Measurements from ENCODE around the gene SAC3D1.
"Not testable (repeated sequence)": the region's sequence is repeated elsewhere in the genome, so short reads cannot be mapped to it uniquely, and the experiment has no call there.

Gene SAC3D1

GRCh38 chr11:65021509-65021908 is 19.5 kb upstream of the SAC3D1 start:
- Histone ChIP-seq H3K36me3 (ENCODE audit: control insufficient read depth in 1 of 2, insufficient read depth in 2 of 2, low read depth in 1 of 2, low read length in 2 of 2) (peaks cover 38 to 40% of the 10 kb centered on the region in 2 experiments), H3K9me3 (ENCODE audit: control insufficient read depth, low read length) (no peaks in the 10 kb centered on the region), H2BK12ac (ENCODE audit: low read length in 2 of 2) (no peak overlapping the region), H3K4me1 (ENCODE audit: control insufficient read depth, insufficient read depth, low read depth, low read length) (peaks cover 3% of the 10 kb centered on the region), H2BK15ac (ENCODE audit: low read depth, poor library complexity, severe bottlenecking) (no peak overlapping the region), H3K27ac (ENCODE audit: low read length, poor library complexity, severe bottlenecking) (no peak overlapping the region), H3K23ac (ENCODE audit: low read length in 2 of 2) (no peak overlapping the region), H2AK5ac (ENCODE audit: low read length, severe bottlenecking) (no peak overlapping the region), H3K18ac (ENCODE audit: low read depth in 1 of 2, low read length in 2 of 2) (no peak overlapping the region), H4K91ac (ENCODE audit: low read length) (no peak overlapping the region), H2BK5ac (ENCODE audit: low read depth, low read length, poor library complexity, severe bottlenecking) (no peak overlapping the region), H2BK120ac (ENCODE audit: low read depth, low read length) (no peak overlapping the region), H3K79me1 (replicated peaks; ENCODE audit: low read length, poor library complexity, severe bottlenecking) (peaks cover 8% of the 10 kb centered on the region), H3K4me3 (ENCODE audit: insufficient read depth in 1 of 2, low read depth in 1 of 2, low read length in 2 of 2) (no peak overlapping the region), H3K27me3 (ENCODE audit: control insufficient read depth in 1 of 2, insufficient read depth in 1 of 2, low read length in 2 of 2) (no peaks in the 10 kb centered on the region), H2AFZ (ENCODE audit: low read depth, low read length) (no peak overlapping the region), H3K4ac (ENCODE audit: low read depth in 1 of 2, low read length in 2 of 2) (no peak overlapping the region), H3K14ac (ENCODE audit: low read length in 2 of 2) (no peak overlapping the region), H3K9ac (ENCODE audit: low read length) (no peak overlapping the region), H3K4me2 (ENCODE audit: low read length, poor library complexity, severe bottlenecking) (no peak overlapping the region), H4K8ac (ENCODE audit: low read length) (no peak overlapping the region)
- WGBS: over 99% methylated on average over 8 of the region's 11 CpGs
- DNase-seq: no peak

- H3K4ac ChIP-seq (ENCODE audit: low read depth in 1 of 2, low read length in 2 of 2); H3K4me2 ChIP-seq (ENCODE audit: low read length, poor library complexity, severe bottlenecking); H3K18ac ChIP-seq (ENCODE audit: low read depth in 1 of 2, low read length in 2 of 2); H2BK12ac ChIP-seq (ENCODE audit: low read length in 2 of 2); H3K9me3 ChIP-seq (ENCODE audit: control insufficient read depth, low read length); H3K27ac ChIP-seq (ENCODE audit: low read length, poor library complexity, severe bottlenecking); H3K4me3 ChIP-seq (ENCODE audit: insufficient read depth in 1 of 2, low read depth in 1 of 2, low read length in 2 of 2); H3K23ac ChIP-seq (ENCODE audit: low read length in 2 of 2); H4K91ac ChIP-seq (ENCODE audit: low read length); H3K9ac ChIP-seq (ENCODE audit: low read length); H2BK5ac ChIP-seq (ENCODE audit: low read depth, low read length, poor library complexity, severe bottlenecking); H3K79me1 ChIP-seq (replicated peaks; ENCODE audit: low read length, poor library complexity, severe bottlenecking); H2BK120ac ChIP-seq (ENCODE audit: low read depth, low read length); H3K27me3 ChIP-seq (ENCODE audit: control insufficient read depth in 1 of 2, insufficient read depth in 1 of 2, low read length in 2 of 2); H3K4me1 ChIP-seq (ENCODE audit: control insufficient read depth, insufficient read depth, low read depth, low read length); H3K14ac ChIP-seq (ENCODE audit: low read length in 2 of 2); DNase-seq; H2AFZ ChIP-seq (ENCODE audit: low read depth, low read length); H4K8ac ChIP-seq (ENCODE audit: low read length); H2BK15ac ChIP-seq (ENCODE audit: low read depth, poor library complexity, severe bottlenecking); H2AK5ac ChIP-seq (ENCODE audit: low read length, severe bottlenecking): not testable (repeated sequence)
- WGBS: 90% methylated on average over 8 of the region's 8 CpGs
- peaks cover 28 to 31% of the 10 kb centered on the region in 2 experiments for H3K36me3 ChIP-seq (ENCODE audit: control insufficient read depth in 1 of 2, insufficient read depth in 2 of 2, low read depth in 1 of 2, low read length in 2 of 2)
Measured at GRCh38 chr11:65023502-65023901, 17.5 kb upstream of the SAC3D1 start.

DNA sequence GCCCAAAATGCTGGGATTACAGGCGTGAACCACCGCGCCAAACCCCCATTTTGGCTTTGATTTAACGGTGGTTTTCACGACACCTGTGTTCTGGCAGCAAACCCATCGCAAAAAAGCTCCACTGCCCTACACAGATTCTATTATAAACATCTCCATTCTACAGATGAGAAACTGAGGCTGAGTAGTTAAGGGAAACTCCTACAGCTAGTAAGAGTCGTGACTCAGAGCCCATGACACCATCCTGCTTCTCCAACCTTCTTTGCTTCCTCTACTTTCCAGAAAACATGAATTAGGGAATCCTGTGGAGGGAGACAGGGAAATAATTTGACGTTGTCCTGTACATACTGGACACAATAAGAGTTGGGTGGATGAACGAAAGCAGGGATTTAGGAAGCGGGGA is 14.2 kb upstream of the SAC3D1 start:
- Histone ChIP-seq H2BK15ac (ENCODE audit: low read depth, poor library complexity, severe bottlenecking) (no peak overlapping the region), H3K4me1 (ENCODE audit: control insufficient read depth, insufficient read depth, low read depth, low read length) (peaks cover 2% of the 10 kb centered on the region), H4K91ac (ENCODE audit: low read length) (no peak overlapping the region), H3K4me2 (ENCODE audit: low read length, poor library complexity, severe bottlenecking) (peak overlapping the region; percentile 63), H4K8ac (ENCODE audit: low read length) (peak overlapping the region; percentile 94), H3K9ac (ENCODE audit: low read length) (peak overlapping the region; percentile 87), H2BK120ac (ENCODE audit: low read depth, low read length) (no peak overlapping the region), H3K9me3 (ENCODE audit: control insufficient read depth, low read length) (no peaks in the 10 kb centered on the region), H2AFZ (ENCODE audit: low read depth, low read length) (peak overlapping the region; percentile 47), H3K27ac (ENCODE audit: low read length, poor library complexity, severe bottlenecking) (no peak overlapping the region), H3K4ac (ENCODE audit: low read depth in 1 of 2, low read length in 2 of 2) (no peak overlapping the region), H2BK5ac (ENCODE audit: low read depth, low read length, poor library complexity, severe bottlenecking) (no peak overlapping the region), H2AK5ac (ENCODE audit: low read length, severe bottlenecking) (no peak overlapping the region), H3K27me3 (ENCODE audit: control insufficient read depth in 1 of 2, insufficient read depth in 1 of 2, low read length in 2 of 2) (no peaks in the 10 kb centered on the region), H3K79me1 (replicated peaks; ENCODE audit: low read length, poor library complexity, severe bottlenecking) (peaks cover 14% of the 10 kb centered on the region), H3K4me3 (ENCODE audit: insufficient read depth in 1 of 2, low read depth in 1 of 2, low read length in 2 of 2) (peak overlapping the region in 1 of 2 experiments; percentile 84), H3K23ac (ENCODE audit: low read length in 2 of 2) (no peak overlapping the region), H3K14ac (ENCODE audit: low read length in 2 of 2) (no peak overlapping the region), H3K36me3 (ENCODE audit: control insufficient read depth in 1 of 2, insufficient read depth in 2 of 2, low read depth in 1 of 2, low read length in 2 of 2) (peaks cover 13 to 16% of the 10 kb centered on the region in 2 experiments), H2BK12ac (ENCODE audit: low read length in 2 of 2) (no peak overlapping the region), H3K18ac (ENCODE audit: low read depth in 1 of 2, low read length in 2 of 2) (no peak overlapping the region)
- DNase-seq: no peak
- WGBS: 30% methylated on average over 5 of the region's 10 CpGs

GRCh38 chr11:65027213-65028067 is 13.6 kb upstream of the SAC3D1 start, which contains the start of gene SNX15:
Gene SNX15, plus strand, starts transcription at chr11:65027439. Its CDS starts 99 bp downstream, at chr11:65027538.
- H3K27me3 ChIP-seq (ENCODE audit: control insufficient read depth in 1 of 2, insufficient read depth in 1 of 2, low read length in 2 of 2): no peaks in the 10 kb centered on the region
- peak within 1 kb of the TSS in 1 of 2 experiments; percentile 42 for H3K23ac ChIP-seq (ENCODE audit: low read length in 2 of 2)
- peak within 1 kb of the TSS; percentile 81 for H2AFZ ChIP-seq (ENCODE audit: low read depth, low read length)
- H3K14ac ChIP-seq (ENCODE audit: low read length in 2 of 2): no peak within 1 kb of the TSS
- no peaks in the 10 kb centered on the region for H3K9me3 ChIP-seq (ENCODE audit: control insufficient read depth, low read length)
- H3K4me3 ChIP-seq (ENCODE audit: insufficient read depth in 1 of 2, low read depth in 1 of 2, low read length in 2 of 2): peak within 1 kb of the TSS; percentile 84
- H3K4ac ChIP-seq (ENCODE audit: low read depth in 1 of 2, low read length in 2 of 2): peak within 1 kb of the TSS in 1 of 2 experiments; percentile 87
- H3K4me2 ChIP-seq (ENCODE audit: low read length, poor library complexity, severe bottlenecking): peak within 1 kb of the TSS; percentile 84
- H4K91ac ChIP-seq (ENCODE audit: low read length): no peak within 1 kb of the TSS
- peak within 1 kb of the TSS; percentile 99 for H2BK15ac ChIP-seq (ENCODE audit: low read depth, poor library complexity, severe bottlenecking)
- no peak within 1 kb of the TSS for H2BK5ac ChIP-seq (ENCODE audit: low read depth, low read length, poor library complexity, severe bottlenecking)
- H3K9ac ChIP-seq (ENCODE audit: low read length): peak within 1 kb of the TSS; percentile 87
- peak within 1 kb of the TSS; percentile 97 for H3K27ac ChIP-seq (ENCODE audit: low read length, poor library complexity, severe bottlenecking)
- WGBS: under 1% methylated on average over 42 of the region's 51 CpGs
- H2AK5ac ChIP-seq (ENCODE audit: low read length, severe bottlenecking): no peak within 1 kb of the TSS
- peak within 1 kb of the TSS; percentile 98 to 99 for H3K18ac ChIP-seq (ENCODE audit: low read depth in 1 of 2, low read length in 2 of 2)
- peaks cover 17% of the 10 kb centered on the region for H3K79me1 ChIP-seq (replicated peaks; ENCODE audit: low read length, poor library complexity, severe bottlenecking)
- H2BK120ac ChIP-seq (ENCODE audit: low read depth, low read length): peak within 1 kb of the TSS; percentile 68
- peak within 1 kb of the TSS in 1 of 2 experiments; percentile 95 for H2BK12ac ChIP-seq (ENCODE audit: low read length in 2 of 2)
- H3K4me1 ChIP-seq (ENCODE audit: control insufficient read depth, insufficient read depth, low read depth, low read length): peaks cover 2% of the 10 kb centered on the region
- peaks cover 13 to 18% of the 10 kb centered on the region in 2 experiments for H3K36me3 ChIP-seq (ENCODE audit: control insufficient read depth in 1 of 2, insufficient read depth in 2 of 2, low read depth in 1 of 2, low read length in 2 of 2)
- peak; percentile 97 for DNase-seq
- H4K8ac ChIP-seq (ENCODE audit: low read length): peak within 1 kb of the TSS; percentile 95
